Activated B cell treated with CpG ODN at 0.5 μM for 24 hours (primary cell): ENCODE results near the gene RNF144A. TPM values are rescaled to one million over a fixed set of nuclear protein-coding genes. Genes with fewer than 3 reads are reported as not detected.

Experiments
- ATAC-seq: fragments of 200-7000 bp; cut with Tn5 transposase; one replicate; pipeline ENCODE4 v1.10.0; 2021; ENCODE audit warnings: low read depth, mild to moderate bottlenecking, moderate library complexity
- CTCF ChIA-PET: fragments of 350-600 bp; sonication (Branson Sonifier 250); formaldehyde crosslinking; loops from one replicate; lab custom pipeline; 2021; ENCODE audit warnings: antibody characterized with exemption; lab: Charles Lee
- POLR2A ChIA-PET: fragments of 350-600 bp; sonication (Branson Sonifier 250); formaldehyde crosslinking; loops from one replicate; lab custom pipeline; 2021; ENCODE audit warnings: antibody characterized with exemption; lab: Charles Lee
- DNase-seq: peaks from one replicate; pipeline ENCODE4 v3.0.0; 2022
- H3K27ac Mint-ChIP-seq: one replicate; pipeline ENCODE4 v1.8.0; 2020; ENCODE audit warnings: mixed read lengths
- H3K27me3 Mint-ChIP-seq: one replicate; pipeline ENCODE4 v1.8.0; 2021; ENCODE audit warnings: mixed read lengths
- H3K36me3 Mint-ChIP-seq: one replicate; pipeline ENCODE4 v1.8.0; 2021; ENCODE audit warnings: low read depth, mixed read lengths
- H3K4me1 Mint-ChIP-seq: one replicate; pipeline ENCODE4 v1.8.0; 2021; ENCODE audit warnings: mixed read lengths
- H3K4me3 Mint-ChIP-seq: one replicate; pipeline ENCODE4 v1.8.0; 2020; ENCODE audit warnings: mild to moderate bottlenecking, mixed read lengths
- H3K9me3 Mint-ChIP-seq: one replicate; pipeline ENCODE4 v1.8.0; 2020; ENCODE audit warnings: mixed read lengths
- CTCF ChIP-seq: fragments of 200-600 bp; IDR thresholded peaks from one replicate; pipeline ENCODE4 v1.8.0; 2022; ENCODE audit warnings: antibody characterized with exemption, mild to moderate bottlenecking
- intact Hi-C: fragments of 100-400 bp; cut with micrococcal nuclease; formaldehyde crosslinking; loops from one replicate; pipeline ENCODE4 v1.15.1; 2024
- total RNA-seq: library from RNA; stranded (reverse); gene quantifications from 2 replicates; pipeline ENCODE4 v1.2.3, GENCODE V29; 2022

Gene RNF144A
- total RNA-seq, 1 donor from 2014 or later: 0.89 TPM

DNA sequence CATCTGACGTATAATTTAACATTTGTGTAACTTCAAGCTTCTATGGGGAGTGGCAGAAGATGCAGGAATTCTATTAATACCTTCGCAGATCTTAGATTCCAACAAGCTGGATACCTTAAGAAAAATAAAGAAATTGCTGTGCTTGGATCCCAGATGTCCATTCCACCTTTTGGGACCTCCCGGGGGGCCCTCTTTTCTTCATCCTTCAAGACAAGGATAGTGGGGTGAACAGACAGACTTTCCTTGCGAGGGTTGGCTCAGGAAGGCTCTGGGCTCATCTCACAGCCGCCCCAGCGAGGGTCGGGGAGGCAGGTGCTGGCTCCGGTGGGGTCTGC is 509 bp upstream of the RNF144A start:
- Mint-ChIP-seq H3K9me3 (no peaks in the 10 kb centered on the region), H3K4me1 (peaks cover 6% of the 10 kb centered on the region), H3K27me3 (peaks cover 9% of the 10 kb centered on the region), H3K27ac (no peak overlapping the region), H3K4me3 (peak overlapping the region; percentile 72), H3K36me3 (no peaks in the 10 kb centered on the region)
- no peak for TF ChIP-seq CTCF
- ChIA-PET POLR2A (interaction anchor here (0.6 kb wide), 1 partner anchor 1921 kb away, joined by 3 read pairs; the partner anchor contains the start of gene KIDINS220), CTCF (interaction anchor here (0.9 to 2.4 kb wide), 5 partner anchors 12 to 128 kb away, joined by 3 to 8 read pairs (median 5); no protein-coding TSS in a partner anchor)
- intact Hi-C loops: loop anchor here (5.0 kb wide), 2 partner anchors 39 to 91 kb away; partner anchors contain the start of gene RSAD2
- DNase-seq: no peak
- no peak for ATAC-seq

DNA sequence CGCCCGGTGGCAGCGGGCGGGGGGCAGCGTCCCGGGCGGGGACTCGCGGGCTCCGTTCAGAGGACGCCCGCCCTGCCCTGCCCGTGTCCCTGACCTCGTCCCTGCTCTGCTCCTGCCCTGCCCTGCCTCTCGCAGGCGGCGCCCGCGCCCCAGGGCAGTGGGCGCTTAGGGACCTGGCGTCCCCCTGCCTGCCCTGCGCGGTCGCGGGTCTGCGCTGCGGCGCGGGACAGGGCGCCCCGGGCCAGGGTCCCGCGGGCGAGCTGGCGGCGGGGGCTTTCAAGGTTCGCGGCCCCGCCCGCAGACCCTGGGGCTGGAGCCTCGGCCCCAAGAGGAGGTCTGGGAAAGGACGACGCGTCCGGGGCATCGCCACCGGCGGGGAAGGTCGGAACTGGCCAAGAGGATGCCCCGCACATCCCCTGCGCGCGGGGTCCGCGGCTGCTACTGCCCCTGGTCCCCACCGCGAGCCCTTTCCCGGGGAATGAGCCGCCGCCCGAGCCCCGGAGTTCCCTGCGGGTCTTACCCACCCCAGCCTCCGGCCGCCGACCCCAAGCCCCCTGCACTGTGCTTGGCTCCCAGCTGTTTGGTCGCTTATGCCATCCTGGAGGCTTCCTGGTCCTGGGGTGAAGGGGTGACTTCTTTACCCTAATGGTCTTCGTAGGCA is 679 bp downstream of the RNF144A start:
- no peak for TF ChIP-seq CTCF
- intact Hi-C loops: loop anchor here (5.0 kb wide), 2 partner anchors 41 to 89 kb away; partner anchors contain the start of gene RSAD2
- peak; percentile 26 for DNase-seq
- H3K36me3 Mint-ChIP-seq: no peaks in the 10 kb centered on the region
- H3K9me3 Mint-ChIP-seq: no peaks in the 10 kb centered on the region
- peak; percentile 12 for ATAC-seq
- peaks cover 6% of the 10 kb centered on the region for H3K4me1 Mint-ChIP-seq
- CTCF ChIA-PET: no interaction called here
- peak overlapping the region; percentile 53 for H3K4me3 Mint-ChIP-seq
- H3K27ac Mint-ChIP-seq: no peak overlapping the region
- POLR2A ChIA-PET: no interaction called here
- peaks cover 9% of the 10 kb centered on the region for H3K27me3 Mint-ChIP-seq

GRCh38 chr2:6919901-6920742 is 2.9 kb downstream of the RNF144A start:
- no peak overlapping the region for H3K4me3 Mint-ChIP-seq
- no peaks in the 10 kb centered on the region for H3K36me3 Mint-ChIP-seq
- no peak for DNase-seq
- ChIA-PET CTCF (no interaction called here), POLR2A (no interaction called here)
- intact Hi-C loops: loop anchor here (5.0 kb wide), 2 partner anchors 43 to 87 kb away; partner anchors contain the start of gene RSAD2
- ATAC-seq: no peak
- H3K27me3 Mint-ChIP-seq: peaks cover 12% of the 10 kb centered on the region
- no peak overlapping the region for H3K27ac Mint-ChIP-seq
- H3K9me3 Mint-ChIP-seq: no peaks in the 10 kb centered on the region
- peaks cover 6% of the 10 kb centered on the region for H3K4me1 Mint-ChIP-seq
- TF ChIP-seq CTCF: no peak

DNA sequence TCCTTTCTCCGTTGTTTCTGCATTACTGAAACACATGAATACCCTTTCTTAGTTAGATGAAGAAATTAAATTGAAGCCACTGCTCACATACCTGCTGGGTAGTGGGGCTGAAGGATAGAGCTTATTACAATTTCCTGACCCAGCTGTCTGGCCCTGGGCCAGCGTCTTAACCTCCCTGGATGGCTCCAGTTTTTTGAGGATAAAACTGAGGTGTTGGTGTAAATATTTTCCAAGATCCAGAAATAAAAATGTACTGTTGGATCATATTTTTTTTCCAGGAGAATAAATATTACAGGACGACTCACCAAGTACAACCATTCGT is 3.5 kb downstream of the RNF144A start:
- Mint-ChIP-seq H3K36me3 (no peaks in the 10 kb centered on the region), H3K27me3 (peaks cover 12% of the 10 kb centered on the region), H3K27ac (no peak overlapping the region), H3K4me3 (no peak overlapping the region), H3K4me1 (peaks cover 6% of the 10 kb centered on the region), H3K9me3 (no peaks in the 10 kb centered on the region)
- ChIA-PET CTCF (no interaction called here), POLR2A (no interaction called here)
- TF ChIP-seq CTCF: no peak
- ATAC-seq (no peak), DNase-seq (no peak)
- intact Hi-C loops: no loop called here

GRCh38 chr2:6921321-6921922 is 4.2 kb downstream of the RNF144A start:
- ChIA-PET POLR2A (no interaction called here), CTCF (no interaction called here)
- TF ChIP-seq CTCF: no peak
- peaks cover 12% of the 10 kb centered on the region for H3K27me3 Mint-ChIP-seq
- DNase-seq: no peak
- no peaks in the 10 kb centered on the region for H3K36me3 Mint-ChIP-seq
- no peak overlapping the region for H3K27ac Mint-ChIP-seq
- H3K9me3 Mint-ChIP-seq: no peaks in the 10 kb centered on the region
- H3K4me3 Mint-ChIP-seq: no peak overlapping the region
- intact Hi-C loops: no loop called here
- peaks cover 6% of the 10 kb centered on the region for H3K4me1 Mint-ChIP-seq
- ATAC-seq: no peak
